Uterus (tissue), 2 donors: Measurements from ENCODE around the gene USP17L27.
"Not testable (repeated sequence)": the region's sequence is repeated elsewhere in the genome, so short reads cannot be mapped to it uniquely, and the experiment has no call there.

Source experiments
- POLR2A ChIP-seq, 2 donors: fragments of 450-650 bp; IDR thresholded peaks; one replicate each; pipeline ENCODE4 v1.6.1; 2016; ENCODE audit warnings: antibody characterized with exemption in 2 of 2, mild to moderate bottlenecking in 1 of 2, moderate library complexity in 1 of 2
- TF ChIP-seq, protein P1 (sequence below), 4 experiments: fragments of 200-600 bp in 2 of 4; fragments of 450-650 bp in 2 of 4; sonication (generic) in 2 of 4; IDR thresholded peaks; one replicate each; pipeline ENCODE4 v1.5.1; 2016 to 2019; ENCODE audit warnings: antibody characterized with exemption in 4 of 4, mild to moderate bottlenecking in 2 of 4, moderate library complexity in 1 of 4

DNA sequence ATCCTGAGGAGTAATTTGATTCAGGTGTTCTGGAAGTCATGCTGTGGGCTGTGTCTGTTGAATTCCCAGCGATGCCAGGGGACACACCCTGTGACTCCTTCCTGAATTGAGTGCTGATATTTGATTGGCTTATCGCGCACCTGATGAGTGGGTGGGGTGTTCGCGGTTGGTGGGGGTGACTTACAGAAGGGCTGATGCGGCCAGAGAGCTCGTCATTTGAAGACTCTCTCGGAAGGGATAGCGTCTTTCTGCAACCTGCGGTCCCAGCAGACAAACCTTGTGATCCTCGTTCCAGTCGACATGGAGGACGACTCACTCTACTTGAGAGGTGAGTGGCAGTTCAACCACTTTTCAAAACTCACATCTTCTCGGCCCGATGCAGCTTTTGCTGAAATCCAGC is 4.6 kb downstream of the USP17L27 start, which contains the start of gene USP17L28:
- TF ChIP-seq, protein P1, sequence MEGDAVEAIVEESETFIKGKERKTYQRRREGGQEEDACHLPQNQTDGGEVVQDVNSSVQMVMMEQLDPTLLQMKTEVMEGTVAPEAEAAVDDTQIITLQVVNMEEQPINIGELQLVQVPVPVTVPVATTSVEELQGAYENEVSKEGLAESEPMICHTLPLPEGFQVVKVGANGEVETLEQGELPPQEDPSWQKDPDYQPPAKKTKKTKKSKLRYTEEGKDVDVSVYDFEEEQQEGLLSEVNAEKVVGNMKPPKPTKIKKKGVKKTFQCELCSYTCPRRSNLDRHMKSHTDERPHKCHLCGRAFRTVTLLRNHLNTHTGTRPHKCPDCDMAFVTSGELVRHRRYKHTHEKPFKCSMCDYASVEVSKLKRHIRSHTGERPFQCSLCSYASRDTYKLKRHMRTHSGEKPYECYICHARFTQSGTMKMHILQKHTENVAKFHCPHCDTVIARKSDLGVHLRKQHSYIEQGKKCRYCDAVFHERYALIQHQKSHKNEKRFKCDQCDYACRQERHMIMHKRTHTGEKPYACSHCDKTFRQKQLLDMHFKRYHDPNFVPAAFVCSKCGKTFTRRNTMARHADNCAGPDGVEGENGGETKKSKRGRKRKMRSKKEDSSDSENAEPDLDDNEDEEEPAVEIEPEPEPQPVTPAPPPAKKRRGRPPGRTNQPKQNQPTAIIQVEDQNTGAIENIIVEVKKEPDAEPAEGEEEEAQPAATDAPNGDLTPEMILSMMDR (IDR thresholded peaks at IDR 0.05), result not testable (repeated sequence)
- TF ChIP-seq POLR2A (IDR thresholded peaks at IDR 0.05), result not testable (repeated sequence)
